ENCODE measurements around the gene SLC66A1.

SLC66A1 gene

DNA sequence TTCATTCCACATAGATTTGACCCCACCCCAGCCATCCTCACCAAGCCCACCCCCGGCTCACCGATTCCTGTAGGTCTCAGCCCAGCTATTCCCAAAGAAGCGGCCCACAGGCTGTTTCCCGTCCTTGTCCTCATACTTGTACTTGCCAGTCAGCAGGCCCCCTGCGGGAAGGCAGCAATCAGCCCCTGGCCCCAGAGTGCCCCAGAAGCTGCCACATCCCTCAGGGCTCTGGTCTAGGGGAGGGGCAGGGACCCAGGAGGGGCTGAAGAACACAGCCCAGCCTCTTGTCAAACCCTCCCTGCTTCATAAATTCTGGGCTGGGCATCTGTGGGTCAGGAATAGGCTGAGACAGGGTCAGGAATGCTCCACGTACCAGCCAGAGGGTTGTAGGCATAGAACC, 5.2 kb upstream of the SLC66A1 start:
- no peak for DNase-seq

GRCh38 chr1:19307794-19308508, 4.2 kb upstream of the SLC66A1 start:
- no peak for DNase-seq

GRCh38 chr1:19308509-19308907, 3.6 kb upstream of the SLC66A1 start:
- no peak for DNase-seq

DNA sequence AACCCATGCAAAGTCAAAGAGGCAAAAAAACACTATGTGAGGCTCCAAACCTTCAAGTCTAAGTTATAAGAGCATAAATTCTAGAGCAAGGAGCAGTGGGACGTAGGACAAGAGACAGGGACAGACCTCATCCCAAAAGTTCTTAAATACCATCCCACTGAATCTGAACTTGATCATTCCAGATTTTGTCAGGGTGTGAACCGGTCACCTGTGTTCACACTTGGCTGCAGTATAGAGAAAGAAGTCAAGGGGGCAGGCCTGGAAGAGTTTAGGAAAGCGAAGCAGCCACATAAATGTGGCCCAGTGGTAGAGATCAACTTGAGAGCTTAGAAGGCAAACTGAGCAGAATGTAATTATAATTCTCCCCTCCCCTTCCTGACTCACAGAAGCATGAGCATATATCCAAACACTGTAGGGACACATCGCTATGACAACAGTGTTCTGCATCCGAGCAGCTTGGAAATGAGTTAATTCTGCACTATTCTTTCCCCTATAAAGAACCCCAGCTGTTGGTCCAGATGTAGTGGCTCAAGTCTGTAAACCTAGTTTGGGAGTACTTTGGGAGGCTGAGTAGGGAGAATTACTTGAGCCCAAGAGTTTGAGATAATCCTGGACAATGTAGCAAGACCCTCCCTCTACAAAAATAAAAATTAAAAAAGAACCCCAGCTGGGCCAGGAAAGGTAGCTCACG, 2.9 kb upstream of the SLC66A1 start:
- DNase-seq = no peak

DNA sequence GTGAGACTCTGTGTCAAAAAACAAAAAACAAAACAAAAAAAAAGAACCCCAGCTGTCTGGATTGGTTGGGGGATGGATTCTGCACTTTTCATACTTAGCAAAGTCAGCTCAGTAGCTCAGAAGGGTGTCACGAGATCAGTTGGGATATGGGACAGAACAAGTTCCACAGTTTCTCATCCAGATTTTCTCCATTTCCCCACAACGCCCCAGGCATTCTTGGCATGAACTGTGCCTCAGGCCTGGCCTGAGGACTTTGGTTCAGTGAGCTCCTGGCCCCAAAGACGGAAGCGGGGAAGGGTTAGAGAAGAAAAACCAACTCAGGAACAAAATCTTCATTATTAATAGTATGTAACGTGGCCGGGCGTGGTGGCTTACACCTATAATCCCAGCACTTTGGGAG, 2.1 kb upstream of the SLC66A1 start:
- no peak for DNase-seq

DNA sequence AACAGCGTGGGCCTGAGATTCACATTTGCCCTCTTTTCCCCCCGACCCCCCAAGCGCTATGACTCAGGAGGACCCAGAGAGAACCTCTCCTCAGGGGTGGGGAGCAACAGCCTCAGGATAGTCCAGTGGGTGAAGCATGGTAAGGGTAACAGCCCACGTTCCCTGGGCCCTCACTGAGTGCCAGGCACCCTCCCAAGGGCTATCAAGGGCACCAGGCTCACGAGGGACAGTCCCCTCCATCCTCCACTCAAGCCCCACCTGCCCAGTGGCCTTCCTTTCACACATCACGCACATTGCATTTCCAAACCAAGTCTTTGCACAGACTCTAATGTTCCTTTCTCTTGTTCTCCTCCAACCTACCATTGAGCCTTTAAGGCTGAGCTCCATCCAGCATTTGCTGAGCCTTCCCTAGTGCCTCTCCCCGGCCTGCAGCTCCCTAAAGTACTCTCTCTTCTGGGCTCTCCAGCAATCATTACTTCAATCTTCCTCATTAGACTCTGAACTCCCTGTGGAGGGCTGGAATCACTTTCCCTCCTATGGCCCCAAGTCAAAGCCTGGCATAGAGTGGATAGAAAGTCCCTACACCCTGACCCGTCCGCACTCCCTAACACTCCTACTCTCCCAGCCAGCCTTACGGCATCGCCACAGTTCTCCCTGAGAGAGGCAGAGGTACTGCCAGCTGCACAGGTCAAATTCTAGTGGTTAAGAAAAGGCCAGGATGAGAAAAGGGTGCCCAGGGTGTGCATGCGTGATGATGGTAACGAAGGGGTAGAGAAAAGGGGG, 1.2 kb upstream of the SLC66A1 start:
- DNase-seq = peak in 1 of 2 experiments; percentile 5

DNA sequence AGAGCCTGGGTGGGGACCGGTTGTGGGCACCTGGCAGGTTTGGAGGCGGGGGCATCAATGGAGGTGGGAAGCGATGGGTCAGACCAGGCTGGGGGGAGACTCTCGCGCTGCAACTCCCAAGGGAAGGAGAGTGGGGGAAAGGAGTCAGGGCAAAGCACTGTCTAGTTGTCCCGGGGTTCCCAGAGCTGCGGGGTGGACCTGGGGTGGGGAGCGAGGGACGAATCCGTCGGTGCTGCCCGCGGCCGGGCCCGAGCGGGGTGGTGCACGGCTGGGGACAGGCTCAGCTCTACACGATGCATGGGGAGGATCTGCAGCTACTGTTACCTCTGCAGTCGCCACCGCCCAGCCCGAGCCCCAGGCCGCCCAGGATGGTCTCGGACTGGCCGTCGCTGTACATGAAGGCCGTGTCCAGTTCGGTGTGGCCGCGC, 609 bp upstream of the SLC66A1 start:
- no peak for DNase-seq

DNA sequence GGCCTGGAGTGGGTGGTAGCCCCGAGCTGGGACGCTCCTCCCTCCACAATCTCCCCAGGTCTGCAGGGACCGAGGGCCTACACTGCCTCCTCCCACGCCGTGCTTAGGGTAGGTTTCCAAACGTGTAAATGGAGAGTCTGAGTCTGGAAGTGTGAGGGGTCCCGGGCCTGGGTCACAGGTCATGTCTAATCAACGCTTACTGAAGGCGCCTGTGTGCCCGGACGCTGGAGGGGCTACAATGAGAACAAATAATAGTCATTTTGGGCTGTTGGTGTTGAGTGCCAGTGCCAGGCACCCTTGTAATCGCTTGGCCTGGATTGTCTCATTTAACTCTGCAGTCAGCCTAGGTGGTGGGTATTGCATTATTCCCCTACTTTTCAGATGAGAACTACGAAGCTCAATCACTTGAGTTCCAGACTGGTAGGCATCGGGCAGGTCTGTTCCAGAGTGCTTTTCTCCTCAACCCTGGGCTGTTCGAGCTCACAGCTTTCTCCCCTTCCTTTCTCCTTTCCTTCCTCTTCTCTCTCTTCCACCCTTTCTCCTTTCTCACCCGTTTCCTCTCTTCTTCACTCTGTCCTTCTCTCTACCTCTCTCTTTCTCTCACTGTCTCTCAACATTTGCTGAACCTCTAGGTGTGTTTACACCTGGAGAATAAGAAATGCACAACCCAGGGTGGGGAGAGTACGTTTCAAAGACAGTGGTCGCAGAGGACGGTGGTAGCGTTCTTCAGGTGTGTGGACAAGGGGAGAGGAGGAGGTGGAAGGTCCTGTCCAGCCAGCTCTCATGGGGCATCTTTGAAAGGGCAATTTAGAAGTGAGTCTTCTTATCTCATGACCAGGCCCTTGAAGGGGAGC, 883 bp downstream of the SLC66A1 start:
- DNase-seq = peak; percentile 8

- no peak for DNase-seq
Observed at GRCh38 chr1:19313636-19313959, 1.5 kb downstream of the SLC66A1 start.

DNA sequence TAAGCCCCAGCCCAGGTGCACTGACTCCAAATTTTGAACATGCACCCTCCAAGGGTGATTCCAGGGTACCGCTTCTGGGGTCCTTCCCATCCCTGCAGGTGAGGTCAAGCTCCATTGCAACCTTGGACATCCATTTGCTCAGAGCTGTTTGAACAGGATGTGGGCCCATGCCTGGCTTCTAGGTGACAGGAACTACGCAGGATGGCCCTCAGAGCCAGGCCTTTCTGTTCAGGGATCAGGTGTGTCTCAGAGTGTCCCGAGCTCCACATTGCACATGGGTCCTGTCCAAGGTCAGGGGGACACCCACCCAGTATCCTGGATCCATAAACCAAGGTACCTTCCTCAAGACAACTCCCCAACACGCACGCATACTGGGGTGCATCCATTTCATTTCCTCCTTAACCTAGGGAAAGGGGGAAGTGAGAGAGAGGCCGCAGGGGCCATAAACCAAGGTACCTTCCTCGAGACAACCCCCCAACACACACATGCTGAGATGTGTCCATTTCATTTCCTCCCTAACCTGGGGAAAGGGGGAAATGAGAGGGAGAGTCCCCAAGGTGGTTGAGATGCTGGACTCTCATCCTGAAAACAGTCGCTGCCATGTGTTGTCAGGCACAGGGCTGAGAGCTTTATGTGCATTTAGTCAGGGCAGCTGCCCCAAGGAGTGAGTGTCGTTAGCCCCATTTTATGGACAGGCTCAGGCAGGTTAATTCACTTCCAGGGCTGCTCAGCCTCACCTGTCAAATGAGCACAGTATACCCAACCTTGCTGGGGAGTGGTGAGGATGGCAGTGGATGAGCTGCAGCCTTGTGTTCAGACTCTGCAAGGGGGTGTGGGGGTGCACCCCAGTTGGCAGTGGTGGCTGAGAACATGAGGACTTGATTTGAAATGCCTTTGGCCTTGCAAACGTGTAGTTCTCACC, 2.1 kb downstream of the SLC66A1 start:
- DNase-seq = no peak

DNA sequence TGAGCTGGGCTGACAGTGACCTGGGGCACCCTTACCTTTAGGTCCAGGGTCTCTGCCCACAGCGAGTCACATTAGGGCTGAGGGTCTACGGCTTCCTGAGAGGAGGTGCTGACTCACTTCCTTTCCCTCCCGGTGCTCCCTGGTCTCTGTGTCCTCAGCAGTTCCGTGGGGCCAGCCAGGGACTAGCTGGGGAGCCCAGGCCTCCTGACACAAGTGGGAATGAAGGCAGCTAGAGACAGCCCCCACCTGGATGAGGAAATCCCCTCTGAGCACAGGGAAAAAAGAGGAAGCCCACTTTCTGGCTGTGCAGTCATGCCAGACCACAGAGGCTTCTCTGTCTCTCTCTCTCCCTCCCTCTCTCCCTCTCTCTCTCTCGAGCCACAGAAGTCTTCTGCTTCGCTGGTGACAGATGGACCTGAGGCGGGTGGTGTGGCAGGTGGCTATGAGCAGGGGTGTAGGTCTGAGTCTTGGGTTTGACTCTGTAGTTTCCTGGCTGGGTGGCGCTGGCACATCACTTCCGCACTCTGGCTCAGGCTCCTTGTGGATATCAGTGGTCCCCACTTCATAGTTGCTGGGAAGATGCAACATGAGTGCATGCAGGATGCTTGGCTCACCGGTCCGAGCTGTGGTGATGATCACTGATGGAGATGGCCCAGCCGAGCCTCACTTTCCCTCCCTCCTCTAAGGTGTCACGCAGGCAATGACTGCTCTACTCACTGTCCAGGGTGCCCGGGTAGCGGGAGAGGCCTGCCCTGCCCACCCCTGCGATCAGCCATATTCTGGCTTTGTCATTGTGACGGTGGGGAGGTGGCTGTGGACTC, 3.5 kb downstream of the SLC66A1 start:
- peak; percentile 61 to 76 for DNase-seq

DNA sequence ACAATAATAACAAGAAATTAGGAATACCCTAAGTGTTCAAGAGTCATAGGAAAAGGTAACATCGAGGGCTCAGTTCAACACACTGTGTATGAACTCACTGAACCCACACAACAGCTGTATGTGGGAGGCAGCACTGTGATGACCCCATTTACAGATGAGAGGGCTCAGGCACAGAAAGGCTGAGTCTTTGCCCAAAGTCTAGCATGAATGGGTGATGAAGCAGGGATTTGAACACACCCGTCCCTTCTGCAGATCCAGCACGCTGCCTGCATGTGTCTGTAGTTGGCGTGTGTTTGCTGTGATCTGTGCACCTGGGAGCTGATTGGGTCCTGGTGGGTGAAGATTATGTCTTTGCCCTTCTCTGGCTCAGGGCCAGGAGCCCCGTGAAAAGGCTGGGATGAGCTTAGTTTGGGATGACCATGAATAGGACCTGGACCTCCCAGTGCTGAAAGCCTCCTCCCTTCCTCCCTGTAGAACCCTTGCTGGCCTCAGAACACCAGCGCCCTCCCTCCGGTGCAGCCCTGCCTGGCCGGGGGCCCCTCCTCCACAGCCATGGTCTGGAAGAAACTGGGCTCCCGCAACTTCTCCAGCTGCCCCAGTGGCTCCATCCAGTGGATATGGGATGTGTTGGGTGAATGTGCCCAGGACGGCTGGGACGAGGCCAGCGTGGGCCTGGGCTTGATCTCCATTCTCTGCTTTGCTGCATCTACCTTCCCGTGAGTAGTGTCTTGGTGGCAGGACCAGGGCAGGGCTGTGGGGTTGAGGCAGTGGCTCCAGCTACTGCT, 5.2 kb downstream of the SLC66A1 start:
- no peak for DNase-seq

DNA sequence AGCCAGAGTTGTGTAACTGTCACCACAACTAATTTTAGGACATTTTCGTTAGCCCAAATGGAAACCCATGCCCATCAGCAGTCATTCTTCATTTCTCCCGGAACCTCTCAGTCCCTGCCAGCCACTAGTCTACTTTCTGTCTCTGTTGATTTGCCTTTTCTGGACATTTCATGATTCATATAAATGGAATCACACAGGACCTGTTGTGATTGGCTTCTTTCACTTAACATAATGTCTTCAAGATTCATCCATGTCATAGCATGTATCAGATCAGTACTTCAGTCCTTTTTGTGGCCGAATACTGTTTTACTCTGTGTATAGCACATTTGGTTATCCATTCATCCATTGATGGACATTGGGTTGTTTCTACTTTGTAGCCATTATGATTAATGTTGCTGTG, 7.1 kb downstream of the SLC66A1 start:
- DNase-seq = no peak

- DNase-seq = no peak
Observed at GRCh38 chr1:19321071-19321470, 8.9 kb downstream of the SLC66A1 start.

DNA sequence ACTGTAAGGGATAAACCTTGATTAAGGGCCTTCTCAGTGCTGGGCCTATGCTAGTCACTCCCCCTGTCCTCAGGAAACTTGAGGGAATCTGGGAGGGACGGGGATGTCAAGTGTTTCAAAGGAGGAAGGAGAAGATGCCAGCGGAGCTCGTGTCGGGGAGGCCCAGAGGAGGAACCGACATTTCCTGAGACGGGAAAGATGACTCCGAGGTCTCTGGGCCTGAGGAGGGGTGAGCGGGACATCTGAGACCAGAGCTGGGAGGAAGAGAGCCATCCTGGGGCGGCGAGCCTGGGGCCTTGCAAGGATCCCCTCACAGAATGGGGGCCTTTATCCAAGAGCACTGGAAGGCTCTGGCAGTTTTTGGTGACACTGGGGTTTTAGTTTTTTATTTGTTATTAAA, 10.4 kb downstream of the SLC66A1 start:
- no peak for DNase-seq

- DNase-seq = no peak
Observed at GRCh38 chr1:19323987-19324664, 12.0 kb downstream of the SLC66A1 start.

GRCh38 chr1:19324665-19324990, 12.5 kb downstream of the SLC66A1 start:
- DNase-seq = no peak

GRCh38 chr1:19325368-19325957, 13.3 kb downstream of the SLC66A1 start:
- no peak for DNase-seq
